Smooth muscle cell of the brain vasculature (primary cell): ENCODE results near the gene DUS3L.
"Not testable (repeated sequence)": the region's sequence is repeated elsewhere in the genome, so short reads cannot be mapped to it uniquely, and the experiment has no call there.

Source experiments
- DNase-seq: peaks from one replicate; pipeline ENCODE4 v3.0.0-alpha.2; 2012; ENCODE audit warnings: low read depth, low spot score

The DUS3L gene

GRCh38 chr19:5774921-5775320 lies 16.0 kb downstream of the DUS3L start:
- no peak for DNase-seq

GRCh38 chr19:5773276-5773675 lies 17.7 kb downstream of the DUS3L start:
- no peak for DNase-seq

GRCh38 chr19:5772416-5772815 lies 18.5 kb downstream of the DUS3L start:
- no peak for DNase-seq

GRCh38 chr19:5767949-5768348 lies 23.0 kb downstream of the DUS3L start:
- no peak for DNase-seq

- no peak for DNase-seq
Measured at GRCh38 chr19:5765220-5765619, 25.7 kb downstream of the DUS3L start.

GRCh38 chr19:5762608-5763217 lies 28.2 kb downstream of the DUS3L start:
- no peak for DNase-seq

- DNase-seq = no peak
Measured at GRCh38 chr19:5753743-5754142, 37.2 kb downstream of the DUS3L start.

GRCh38 chr19:5751709-5752108 lies 39.3 kb downstream of the DUS3L start:
- no peak for DNase-seq

GRCh38 chr19:5749505-5749904 lies 41.5 kb downstream of the DUS3L start:
- no peak for DNase-seq

- DNase-seq = not testable (repeated sequence)
Measured at GRCh38 chr19:5748920-5749319, 42.0 kb downstream of the DUS3L start.

- DNase-seq = not testable (repeated sequence)
Measured at GRCh38 chr19:5744999-5745398, 46.0 kb downstream of the DUS3L start.

- no peak for DNase-seq
Measured at GRCh38 chr19:5743630-5744029, 47.3 kb downstream of the DUS3L start.

- no peak for DNase-seq
Measured at GRCh38 chr19:5742051-5742450, 48.9 kb downstream of the DUS3L start.

- DNase-seq = no peak
Measured at GRCh38 chr19:5738423-5738822, 52.5 kb downstream of the DUS3L start.
